Immature natural killer cell (primary cell): ENCODE data around the gene CUBN. TPM values are rescaled to one million over a fixed set of nuclear protein-coding genes. Genes with fewer than 3 reads are reported as not detected.
A peak's percentile ranks its signal among the peaks of the same experiment; 100 is the strongest.

Experiments used
- DNase-seq, 3 donors: peaks; one replicate each; pipeline ENCODE4 v3.0.0; 2022; ENCODE audit warnings: mixed read lengths in 1 of 3
- H3K27ac Mint-ChIP-seq, 6 donors: one replicate each; pipeline ENCODE4 v1.8.0; 2020; ENCODE audit warnings: mixed read lengths in 6 of 6, mild to moderate bottlenecking in 5 of 6, inconsistent platforms in 4 of 6, moderate library complexity in 3 of 6
- H3K27me3 Mint-ChIP-seq, 3 donors: one replicate each; pipeline ENCODE4 v1.8.0; 2020 to 2021; ENCODE audit warnings: low read depth in 3 of 3, mild to moderate bottlenecking in 3 of 3, mixed read lengths in 3 of 3, moderate library complexity in 3 of 3, inconsistent platforms in 1 of 3
- H3K36me3 Mint-ChIP-seq, 3 donors: one replicate each; pipeline ENCODE4 v1.8.0; 2020; ENCODE audit warnings: mixed read lengths in 3 of 3, inconsistent platforms in 2 of 3, mild to moderate bottlenecking in 2 of 3
- H3K4me1 Mint-ChIP-seq, 2 donors: one replicate each; pipeline ENCODE4 v1.8.0; 2020; ENCODE audit warnings: inconsistent platforms in 2 of 2, mild to moderate bottlenecking in 2 of 2, mixed read lengths in 2 of 2, moderate library complexity in 1 of 2
- H3K4me3 Mint-ChIP-seq, 5 donors: one replicate each; pipeline ENCODE4 v1.8.0; 2020; ENCODE audit warnings: mild to moderate bottlenecking in 5 of 5, mixed read lengths in 5 of 5, inconsistent platforms in 3 of 5, moderate library complexity in 3 of 5
- H3K9me3 Mint-ChIP-seq, 6 donors: one replicate each; pipeline ENCODE4 v1.8.0; 2020; ENCODE audit warnings: mild to moderate bottlenecking in 6 of 6, mixed read lengths in 6 of 6, inconsistent platforms in 4 of 6, moderate library complexity in 3 of 6
- polyA plus RNA-seq, 3 donors: library from polyadenylated mRNA; unstranded; fragments of 300-500 nt; fragmentation: Illumina TruSeq; gene quantifications; one replicate each; pipeline ENCODE4 v1.2.3, GENCODE V29; 2021

Gene CUBN
- polyA plus RNA-seq, 3 donors from 2014 or later, result 0.16 to 1.2 TPM; not detected in 1

- peaks cover 3 to 19% (median 7%) of the 10 kb centered on the region in 3 donors for H3K36me3 Mint-ChIP-seq
- peak overlapping the region in 4 of 5 donors; percentile 27 to 73 (median 50) for H3K4me3 Mint-ChIP-seq
- DNase-seq, result peak; percentile 46 to 57 (median 48)
Measured at GRCh38 chr10:16777473-16778370, 351.9 kb downstream of the CUBN start.

GRCh38 chr10:16776896-16777295 lies 352.7 kb downstream of the CUBN start:
- DNase-seq, result no peak
- Mint-ChIP-seq H3K4me1 (peaks cover 25 to 43% of the 10 kb centered on the region in 2 donors), H3K27ac (no peak overlapping the region), H3K9me3 (no peaks in the 10 kb centered on the region), H3K4me3 (no peak overlapping the region), H3K36me3 (peaks cover 3 to 16% (median 7%) of the 10 kb centered on the region in 3 donors), H3K27me3 (no peaks in the 10 kb centered on the region)

More at GRCh38 chr10:16777473-16778370, 351.9 kb downstream of the CUBN start:
- Mint-ChIP-seq H3K27me3 (no peaks in the 10 kb centered on the region), H3K4me1 (peaks cover 23 to 38% of the 10 kb centered on the region in 2 donors), H3K9me3 (no peaks in the 10 kb centered on the region), H3K27ac (peak overlapping the region in 5 of 6 donors; percentile 16 to 83 (median 67))

Other genes with a start within 250 kb of the CUBN start
- 1 to 10 TPM; 1.4 to 7.8 (median 3.6) TPM for gene TRDMT1, start 71.9 kb upstream of the CUBN start, polyA plus RNA-seq
- gene VIM, start 98.4 kb upstream of the CUBN start, polyA plus RNA-seq, result 100 to 1,000 TPM in 2 of 3 donors, 10 to 100 TPM in 1; 61.5 to 183 (median 142) TPM